Breast epithelium (tissue), 3 donors: ENCODE measurements around the gene TNFRSF18.

Experiments used
- CTCF ChIP-seq, 3 donors: fragments of 450-650 bp; IDR thresholded peaks; one replicate each; pipeline ENCODE4 v1.5.1; 2016 to 2017; ENCODE audit warnings: antibody characterized with exemption in 3 of 3, mild to moderate bottlenecking in 3 of 3, moderate library complexity in 3 of 3
- POLR2A ChIP-seq: fragments of 450-650 bp; IDR thresholded peaks from one replicate; pipeline ENCODE4 v1.6.1; 2016; ENCODE audit warnings: antibody characterized with exemption, mild to moderate bottlenecking, moderate library complexity
- POLR2AphosphoS5 ChIP-seq, 3 donors: sonication (generic); formaldehyde crosslinking; IDR thresholded peaks; one replicate each; pipeline ENCODE4 v1.6.1; 2017; ENCODE audit warnings: antibody characterized with exemption in 3 of 3

GRCh38 chr1:1202831-1203560 is 3.4 kb downstream of the TNFRSF18 start:
- TF ChIP-seq CTCF (IDR thresholded peaks at IDR 0.05) (no peak), POLR2A (no peak), POLR2AphosphoS5 (IDR thresholded peaks at IDR 0.05) (no peak)
